Heart right ventricle (tissue), 16 donors: ENCODE data around the gene DCP2. TPM values are rescaled to one million over a fixed set of nuclear protein-coding genes. Genes with fewer than 3 reads are reported as not detected.

Experiments used
- ATAC-seq, 8 donors: fragments of 200-7000 bp; cut with Tn5 transposase; one replicate each; pipeline ENCODE4 v1.9.1; 2020; ENCODE audit warnings: mild to moderate bottlenecking in 8 of 8, moderate library complexity in 8 of 8, moderate number of reproducible peaks in 1 of 8
- DNase-seq, 2 donors: peaks; one replicate each; pipeline ENCODE4 v3.0.0-alpha.2; 2020
- H3K27ac ChIP-seq, 10 donors: fragments of 200-600 bp; sonication (generic) in 2 of 10; one replicate each; pipeline versions ENCODE4 v1.5.0 to v1.8.0; 2020 to 2022; ENCODE audit warnings: mild to moderate bottlenecking in 3 of 10
- H3K27me3 ChIP-seq, 7 donors: fragments of 200-600 bp; one replicate each; pipeline ENCODE4 v1.8.0; 2021 to 2022; ENCODE audit warnings: mild to moderate bottlenecking in 2 of 7
- H3K36me3 ChIP-seq, 9 donors: fragments of 200-600 bp; sonication (generic) in 1 of 9; one replicate each; pipeline versions ENCODE4 v1.5.0 to v1.8.0; 2020 to 2022; ENCODE audit warnings: mild to moderate bottlenecking in 2 of 9
- H3K4me1 ChIP-seq, 9 donors: fragments of 200-600 bp; sonication (generic) in 1 of 9; one replicate each; pipeline versions ENCODE4 v1.5.0 to v1.8.0; 2020 to 2022; ENCODE audit warnings: mild to moderate bottlenecking in 4 of 9
- H3K4me3 ChIP-seq, 10 donors: fragments of 200-600 bp; sonication (generic) in 2 of 10; one replicate each; pipeline versions ENCODE4 v1.5.0 to v1.8.0; 2020 to 2022; ENCODE audit warnings: mild to moderate bottlenecking in 7 of 10, moderate library complexity in 2 of 10
- H3K9me3 ChIP-seq, 11 donors: fragments of 200-600 bp in 10 of 11; sonication (generic) in 2 of 11; one replicate each; pipeline versions ENCODE4 v1.5.0 to v1.8.0; 2013 to 2022; ENCODE audit warnings: mild to moderate bottlenecking in 2 of 11, control low read depth in 1 of 11, moderate library complexity in 1 of 11
- CTCF ChIP-seq, 9 donors: fragments of 200-600 bp; sonication (generic) in 2 of 9; IDR thresholded peaks; one replicate each; pipeline versions ENCODE4 v1.5.0 to v1.8.0; 2021 to 2022; ENCODE audit warnings: antibody characterized with exemption in 9 of 9, mild to moderate bottlenecking in 5 of 9, moderate library complexity in 1 of 9
- WGBS, 2 donors: extraction: QIAGEN DNeasy Blood & Tissue Kit; methylation state at CpG; one replicate each; pipeline ENCODE4 v1.1.7; 2013; ENCODE audit warnings: inconsistent platforms in 1 of 2; 5-methylcytosine and 5-hydroxymethylcytosine counted together
- intact Hi-C, 10 donors: fragments of 100-400 bp; cut with DNase I; formaldehyde crosslinking; loops; one replicate each; pipeline versions ENCODE4 v1.11.1 to v1.14.2; 2022
- polyA plus RNA-seq, 2 donors: library from polyadenylated mRNA; stranded (reverse); fragments of 200-250 nt; gene quantifications; one replicate each; pipeline ENCODE4 v1.2.3, GENCODE V29; 2013
- total RNA-seq, 10 donors: library from RNA; stranded (reverse); fragmentation: NEBNext Ultra II Directional in 3 of 10; extraction: Animal tissue kit (Norgen Biotek cat#: 25700) in 3 of 10; gene quantifications; one replicate each; pipeline versions ENCODE4 v1.2.1 to v1.2.4, GENCODE V29; 2021 to 2023
- donor health status: Arrhythmogenic right ventricular cardiomyopathy.
- donor health status: ischemic (EF 13 %, LVEDD 7.1; RV severe dilation, severe dysfunction).
- donor health status: healthy with polysubstance abuse.
- donor health status: DM: no; HTN: yes; CAD: no.
- donor health status: DM: no; HTN: no; CAD: no.
- donor health status: ischemic (EF 25% LVEDD 6.9; RV normal size, moderate dysfunction).
- donor health status: ischemic (EF 25% LVEDD 5.7; RV mildly dilated, moderate dysfunction).
- donor health status: healthy.
- donor health status: DM: yes; HTN: yes; CAD: no.
- donor health status: Ischemic cardiomyopathy.
- donor health status: ischemic (EF 35%, LVEDD 5.7; RV mildly dilated, moderate dysfunction).
- donor health status: nonischemic (EF 11% LVEDD 7.7; RV severe dilation, severe dysfunction).
- donor health status: DM: yes; HTN: yes; CAD: no.
- donor health status: PGD.
- donor health status: ischemic (EF 29% LVEDD 5.4; RV normal size, mild dysfunction).
- donor health status: nonischemic (EF 23%, LVEDD 6.1; RV moderate dilation, normal function).

DCP2 gene
- total and polyA plus RNA-seq, 12 donors, result 3.1 to 24.5 (median 16.1) TPM

GRCh38 chr5:112995764-112996618 is 19.4 kb downstream of the DCP2 start:
- Histone ChIP-seq H3K27ac (no peak overlapping the region), H3K4me3 (no peak overlapping the region), H3K9me3 (no peaks in the 10 kb centered on the region), H3K4me1 (peaks cover 0 to 21% (median 5%) of the 10 kb centered on the region in 9 donors), H3K27me3 (no peaks in the 10 kb centered on the region), H3K36me3 (peaks cover 0 to 79% (median 12%) of the 10 kb centered on the region in 9 donors)
- intact Hi-C loops, result loop anchor here in 8 of 10 donors (1.0 to 10.0 kb wide), 13 partner anchors 329 to 611 kb away; partner anchors contain the start of gene YTHDC2 (in 7 of the 8)
- DNase-seq, result peak; percentile 56 to 73
- ATAC-seq, result peak; percentile 53 to 90 (median 82)
- 20 to 21% methylated on average over 7 of the region's 7 CpGs for WGBS, 2 donors
- TF ChIP-seq CTCF (IDR thresholded peaks at IDR 0.05), result peak; percentile 85 to 96 (median 91)

- Histone ChIP-seq H3K27ac (no peak overlapping the region), H3K27me3 (no peaks in the 10 kb centered on the region), H3K4me3 (no peak overlapping the region), H3K9me3 (no peaks in the 10 kb centered on the region), H3K4me1 (peaks cover 0 to 21% (median 5%) of the 10 kb centered on the region in 9 donors), H3K36me3 (peaks cover 0 to 88% (median 20%) of the 10 kb centered on the region in 9 donors)
- DNase-seq (no peak), ATAC-seq (no peak)
- TF ChIP-seq CTCF (IDR thresholded peaks at IDR 0.05), result no peak
- intact Hi-C loops, result loop anchor here in 8 of 10 donors (1.0 to 10.0 kb wide), 12 partner anchors 328 to 610 kb away; partner anchors contain the start of gene YTHDC2 (in 7 of the 8)
- 82 to 83% methylated on average over 4 of the region's 4 CpGs for whole genome bisulfite sequencing, 2 donors
These were observed 20.3 kb downstream of the DCP2 start for GRCh38 chr5:112996830-112997374.

GRCh38 chr5:112998296-112998695 is 21.7 kb downstream of the DCP2 start:
- Histone ChIP-seq H3K9me3 (no peaks in the 10 kb centered on the region), H3K4me1 (peaks cover 0 to 21% (median 5%) of the 10 kb centered on the region in 9 donors), H3K27ac (no peak overlapping the region), H3K27me3 (no peaks in the 10 kb centered on the region), H3K4me3 (no peak overlapping the region), H3K36me3 (peaks cover 0 to 90% (median 25%) of the 10 kb centered on the region in 9 donors)
- intact Hi-C loops, result loop anchor here in 8 of 10 donors (5.0 to 10.0 kb wide), 8 partner anchors 327 to 609 kb away; partner anchors contain the start of gene YTHDC2 (in 7 of the 8)
- DNase-seq (no peak), ATAC-seq (no peak)
- WGBS, 2 donors, result 84 to 88% methylated on average over 4 of the region's 4 CpGs
- TF ChIP-seq CTCF (IDR thresholded peaks at IDR 0.05), result no peak

- no peak for DNase-seq
- peaks cover 0 to 21% (median 5%) of the 10 kb centered on the region in 9 donors for H3K4me1 ChIP-seq
- no peak for TF ChIP-seq CTCF (IDR thresholded peaks at IDR 0.05)
- H3K27me3 ChIP-seq, result no peaks in the 10 kb centered on the region
- H3K36me3 ChIP-seq, result peaks cover 0 to 89% (median 34%) of the 10 kb centered on the region in 9 donors
- 74 to 79% methylated on average over 2 of the region's 2 CpGs for WGBS, 2 donors
- intact Hi-C loops, result loop anchor here in 1 of 10 donors (5.0 kb wide), 1 partner anchor 332 kb away; no protein-coding TSS in a partner anchor
- no peak for ATAC-seq
- no peak overlapping the region for H3K27ac ChIP-seq
- H3K4me3 ChIP-seq, result no peak overlapping the region
- no peaks in the 10 kb centered on the region for H3K9me3 ChIP-seq
These were observed 23.9 kb downstream of the DCP2 start for GRCh38 chr5:113000466-113000865.
